ENCODE results near the gene ZPLD1. TPM values are rescaled to one million over a fixed set of nuclear protein-coding genes. Genes with fewer than 3 reads are reported as not detected.

Gene ZPLD1
- polyA plus RNA-seq, 10 donors, result 0.16 TPM; not detected in 9

GRCh38 chr3:102526865-102527264, 92.0 kb downstream of the ZPLD1 start:
- DNase-seq, result no peak

DNA sequence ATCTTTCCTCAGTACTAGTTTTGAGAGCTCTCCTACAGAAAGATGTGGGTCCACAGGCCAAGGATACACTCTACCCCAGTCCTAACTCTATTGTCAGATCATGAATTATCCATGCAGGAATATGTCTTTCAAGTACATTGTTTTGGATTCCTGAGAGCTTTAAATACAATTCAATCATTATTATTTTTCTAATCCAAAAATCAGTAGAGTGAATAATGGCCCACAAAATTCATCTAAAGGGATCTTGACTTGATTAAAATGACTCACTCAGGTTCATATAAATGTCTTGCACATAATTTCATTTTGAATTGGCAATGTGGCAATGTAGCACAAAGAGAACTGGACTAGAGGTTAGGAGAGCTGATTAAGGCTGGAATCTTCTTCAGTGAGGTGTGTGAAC, 93.9 kb downstream of the ZPLD1 start:
- no peak for DNase-seq

Measured in muscle of back (tissue), 11 donors.